Activated CD4-positive, alpha-beta memory T cell treated with anti-CD3 and anti-CD28 coated beads for 36 hours (primary cell): ENCODE results near the gene HYAL3. TPM values are rescaled to one million over a fixed set of nuclear protein-coding genes. Genes with fewer than 3 reads are reported as not detected.

Source experiments
- CTCF ChIA-PET: fragments of 350-600 bp; sonication (Branson Sonifier 250); formaldehyde crosslinking; loops from one replicate; lab custom pipeline; 2021; ENCODE audit warnings: antibody characterized with exemption, inconsistent platforms; lab: Charles Lee
- POLR2A ChIA-PET: fragments of 350-600 bp; sonication (Branson Sonifier 250); formaldehyde crosslinking; loops from one replicate; lab custom pipeline; 2021; ENCODE audit warnings: antibody characterized with exemption; lab: Charles Lee
- DNase-seq: peaks from one replicate; pipeline ENCODE4 v3.0.0-alpha.2; 2020
- H3K27ac Mint-ChIP-seq: one replicate; pipeline ENCODE4 v1.8.0; 2021; ENCODE audit warnings: mixed read lengths
- H3K27me3 Mint-ChIP-seq: one replicate; pipeline ENCODE4 v1.8.0; 2021; ENCODE audit warnings: mixed read lengths
- H3K36me3 Mint-ChIP-seq: one replicate; pipeline ENCODE4 v1.8.0; 2021; ENCODE audit warnings: mixed read lengths
- H3K4me1 Mint-ChIP-seq: one replicate; pipeline ENCODE4 v1.8.0; 2021; ENCODE audit warnings: low read depth, mixed read lengths
- H3K4me3 Mint-ChIP-seq: one replicate; pipeline ENCODE4 v1.8.0; 2021; ENCODE audit warnings: mild to moderate bottlenecking, mixed read lengths
- H3K9me3 Mint-ChIP-seq: one replicate; pipeline ENCODE4 v1.8.0; 2021; ENCODE audit warnings: mixed read lengths
- intact Hi-C: fragments of 100-400 bp; cut with micrococcal nuclease; formaldehyde crosslinking; loops from one replicate; pipeline ENCODE4 v1.15.1; 2023
- total RNA-seq, 2 experiments: library from RNA; stranded (reverse); gene quantifications; one replicate each; pipeline ENCODE4 v1.2.3, GENCODE V29; 2021

The HYAL3 gene
- total RNA-seq, 2 experiments from 2014 or later, result 2.5 to 4.0 TPM

- Mint-ChIP-seq H3K9me3 (no peaks in the 10 kb centered on the region), H3K36me3 (peaks cover 2% of the 10 kb centered on the region), H3K27me3 (no peaks in the 10 kb centered on the region), H3K27ac (peak overlapping the region; percentile 86), H3K4me1 (peaks cover 30% of the 10 kb centered on the region), H3K4me3 (peak overlapping the region; percentile 77)
- peak; percentile 88 for DNase-seq
- ChIA-PET POLR2A (interaction anchor here (0.6 kb wide), 1 partner anchor 12 kb away, joined by 3 read pairs; no protein-coding TSS in a partner anchor), CTCF (interaction anchor here (0.5 to 2.2 kb wide), 10 partner anchors 10 to 221 kb away, joined by 3 to 16 read pairs (median 4); partner anchors contain the start of genes GNAI2, HYAL3 and NAA80)
- intact Hi-C loops, result loop anchor here (1.0 kb wide), 2 partner anchors 16 to 22 kb away; partner anchors contain the start of genes HYAL3 and NAA80
Observed at GRCh38 chr3:50321336-50322114, 22.3 kb upstream of the HYAL3 start.

GRCh38 chr3:50320853-50321335, 21.7 kb upstream of the HYAL3 start:
- no peaks in the 10 kb centered on the region for H3K27me3 Mint-ChIP-seq
- DNase-seq, result peak; percentile 70
- no peaks in the 10 kb centered on the region for H3K9me3 Mint-ChIP-seq
- intact Hi-C loops, result loop anchor here (1.0 kb wide), 2 partner anchors 16 to 22 kb away; partner anchors contain the start of genes HYAL3 and NAA80
- peak overlapping the region; percentile 16 for H3K27ac Mint-ChIP-seq
- CTCF ChIA-PET, result interaction anchor here (0.5 to 2.2 kb wide), 11 partner anchors 10 to 221 kb away, joined by 3 to 16 read pairs (median 4); partner anchors contain the start of genes HYAL3 and NAA80
- H3K36me3 Mint-ChIP-seq, result no peaks in the 10 kb centered on the region
- peaks cover 33% of the 10 kb centered on the region for H3K4me1 Mint-ChIP-seq
- POLR2A ChIA-PET, result interaction anchor here (2.4 kb wide), 1 partner anchor 15 kb away, joined by 7 read pairs; no protein-coding TSS in a partner anchor
- peak overlapping the region; percentile 78 for H3K4me3 Mint-ChIP-seq

GRCh38 chr3:50319894-50320625, 20.9 kb upstream of the HYAL3 start:
- no peaks in the 10 kb centered on the region for H3K9me3 Mint-ChIP-seq
- H3K4me1 Mint-ChIP-seq, result peaks cover 33% of the 10 kb centered on the region
- DNase-seq, result no peak
- H3K27me3 Mint-ChIP-seq, result no peaks in the 10 kb centered on the region
- peak overlapping the region; percentile 78 for H3K4me3 Mint-ChIP-seq
- ChIA-PET POLR2A (interaction anchor here (2.4 kb wide), 1 partner anchor 16 kb away, joined by 7 read pairs; no protein-coding TSS in a partner anchor), CTCF (interaction anchor here (1.0 to 2.2 kb wide), 3 partner anchors 21 to 73 kb away, joined by 3 to 16 read pairs (median 3); partner anchors contain the start of genes HYAL3 and NAA80)
- H3K36me3 Mint-ChIP-seq, result no peaks in the 10 kb centered on the region
- no peak overlapping the region for H3K27ac Mint-ChIP-seq
- intact Hi-C loops, result no loop called here

GRCh38 chr3:50319181-50319893, 20.1 kb upstream of the HYAL3 start:
- ChIA-PET CTCF (interaction anchor here (0.6 to 0.7 kb wide), 2 partner anchors 63 to 92 kb away, joined by 3 read pairs; no protein-coding TSS in a partner anchor), POLR2A (interaction anchor here (1.4 to 2.4 kb wide), 3 partner anchors 9 to 20 kb away, joined by 4 to 7 read pairs (median 7); partner anchors contain the start of genes HYAL3, NAA80 and TUSC2)
- no peaks in the 10 kb centered on the region for H3K27me3 Mint-ChIP-seq
- no peaks in the 10 kb centered on the region for H3K36me3 Mint-ChIP-seq
- H3K4me1 Mint-ChIP-seq, result peaks cover 33% of the 10 kb centered on the region
- intact Hi-C loops, result no loop called here
- H3K9me3 Mint-ChIP-seq, result no peaks in the 10 kb centered on the region
- H3K27ac Mint-ChIP-seq, result no peak overlapping the region
- no peak for DNase-seq
- no peak overlapping the region for H3K4me3 Mint-ChIP-seq

GRCh38 chr3:50318615-50319014, 19.4 kb upstream of the HYAL3 start:
- no peaks in the 10 kb centered on the region for H3K9me3 Mint-ChIP-seq
- no peaks in the 10 kb centered on the region for H3K27me3 Mint-ChIP-seq
- H3K4me1 Mint-ChIP-seq, result peaks cover 33% of the 10 kb centered on the region
- ChIA-PET CTCF (interaction anchor here (0.6 to 0.7 kb wide), 2 partner anchors 62 to 92 kb away, joined by 3 read pairs; no protein-coding TSS in a partner anchor), POLR2A (interaction anchor here (1.4 to 2.4 kb wide), 3 partner anchors 9 to 19 kb away, joined by 4 to 7 read pairs (median 7); partner anchors contain the start of genes HYAL3, NAA80 and TUSC2)
- H3K36me3 Mint-ChIP-seq, result no peaks in the 10 kb centered on the region
- H3K4me3 Mint-ChIP-seq, result no peak overlapping the region
- no peak for DNase-seq
- intact Hi-C loops, result no loop called here
- H3K27ac Mint-ChIP-seq, result no peak overlapping the region

GRCh38 chr3:50318163-50318562, 19.0 kb upstream of the HYAL3 start:
- Mint-ChIP-seq H3K36me3 (no peaks in the 10 kb centered on the region), H3K4me3 (no peak overlapping the region), H3K9me3 (no peaks in the 10 kb centered on the region), H3K4me1 (peaks cover 32% of the 10 kb centered on the region), H3K27ac (no peak overlapping the region), H3K27me3 (no peaks in the 10 kb centered on the region)
- ChIA-PET CTCF (interaction anchor here (2.4 kb wide), 1 partner anchor 8 kb away, joined by 8 read pairs; no protein-coding TSS in a partner anchor), POLR2A (interaction anchor here (1.4 to 2.2 kb wide), 2 partner anchors 10 to 18 kb away, joined by 4 to 7 read pairs; partner anchors contain the start of genes HYAL3, NAA80 and TUSC2)
- intact Hi-C loops, result no loop called here
- no peak for DNase-seq

- Mint-ChIP-seq H3K4me3 (no peak overlapping the region), H3K27ac (peak overlapping the region; percentile 81), H3K4me1 (peaks cover 29% of the 10 kb centered on the region), H3K9me3 (no peaks in the 10 kb centered on the region), H3K36me3 (no peaks in the 10 kb centered on the region), H3K27me3 (no peaks in the 10 kb centered on the region)
- intact Hi-C loops, result no loop called here
- DNase-seq, result no peak
- POLR2A ChIA-PET, result interaction anchor here (2.2 kb wide), 1 partner anchor 11 kb away, joined by 7 read pairs; the partner anchor contains the start of gene TUSC2
- CTCF ChIA-PET, result interaction anchor here (2.4 kb wide), 1 partner anchor 9 kb away, joined by 8 read pairs; no protein-coding TSS in a partner anchor
Observed at GRCh38 chr3:50317300-50317699, 18.1 kb upstream of the HYAL3 start.

GRCh38 chr3:50316657-50317242, 17.5 kb upstream of the HYAL3 start:
- Mint-ChIP-seq H3K27ac (peak overlapping the region; percentile 81), H3K4me3 (peak overlapping the region; percentile 20), H3K27me3 (no peaks in the 10 kb centered on the region), H3K4me1 (peaks cover 29% of the 10 kb centered on the region), H3K36me3 (no peaks in the 10 kb centered on the region), H3K9me3 (no peaks in the 10 kb centered on the region)
- POLR2A ChIA-PET, result no interaction called here
- CTCF ChIA-PET, result interaction anchor here (2.4 kb wide), 1 partner anchor 9 kb away, joined by 8 read pairs; no protein-coding TSS in a partner anchor
- peak; percentile 82 for DNase-seq
- intact Hi-C loops, result loop anchor here (1.0 kb wide), 1 partner anchor 12 kb away; no protein-coding TSS in a partner anchor

- Mint-ChIP-seq H3K4me3 (no peak overlapping the region), H3K9me3 (no peaks in the 10 kb centered on the region), H3K27me3 (no peaks in the 10 kb centered on the region), H3K36me3 (peaks cover 3% of the 10 kb centered on the region), H3K27ac (no peak overlapping the region), H3K4me1 (peaks cover 22% of the 10 kb centered on the region)
- intact Hi-C loops, result no loop called here
- no peak for DNase-seq
- ChIA-PET POLR2A (interaction anchor here (1.3 to 1.4 kb wide), 2 partner anchors 15 to 22 kb away, joined by 4 to 5 read pairs; partner anchors contain the start of genes HYAL3 and NAA80), CTCF (interaction anchor here (1.0 to 2.5 kb wide), 3 partner anchors 10 to 40 kb away, joined by 3 to 13 read pairs (median 3); partner anchors contain the start of gene LSMEM2)
Observed at GRCh38 chr3:50314816-50315215, 15.6 kb upstream of the HYAL3 start.

GRCh38 chr3:50314342-50314741, 15.1 kb upstream of the HYAL3 start:
- no peak overlapping the region for H3K27ac Mint-ChIP-seq
- H3K27me3 Mint-ChIP-seq, result no peaks in the 10 kb centered on the region
- H3K4me1 Mint-ChIP-seq, result peaks cover 18% of the 10 kb centered on the region
- no peak for DNase-seq
- POLR2A ChIA-PET, result interaction anchor here (1.3 to 1.4 kb wide), 2 partner anchors 15 to 23 kb away, joined by 4 to 5 read pairs; partner anchors contain the start of genes HYAL3 and NAA80
- no peaks in the 10 kb centered on the region for H3K9me3 Mint-ChIP-seq
- CTCF ChIA-PET, result interaction anchor here (2.5 kb wide), 1 partner anchor 10 kb away, joined by 13 read pairs; no protein-coding TSS in a partner anchor
- H3K4me3 Mint-ChIP-seq, result no peak overlapping the region
- intact Hi-C loops, result no loop called here
- peaks cover 3% of the 10 kb centered on the region for H3K36me3 Mint-ChIP-seq
